ENCODE measurements around the gene PCDHA12. TPM values are rescaled to one million over a fixed set of nuclear protein-coding genes. Genes with fewer than 3 reads are reported as not detected.
"Not testable (repeated sequence)": the region's sequence is repeated elsewhere in the genome, so short reads cannot be mapped to it uniquely, and the experiment has no call there.

The PCDHA12 gene
- total RNA-seq, 1 experiment from 2014 or later: not detected

DNA sequence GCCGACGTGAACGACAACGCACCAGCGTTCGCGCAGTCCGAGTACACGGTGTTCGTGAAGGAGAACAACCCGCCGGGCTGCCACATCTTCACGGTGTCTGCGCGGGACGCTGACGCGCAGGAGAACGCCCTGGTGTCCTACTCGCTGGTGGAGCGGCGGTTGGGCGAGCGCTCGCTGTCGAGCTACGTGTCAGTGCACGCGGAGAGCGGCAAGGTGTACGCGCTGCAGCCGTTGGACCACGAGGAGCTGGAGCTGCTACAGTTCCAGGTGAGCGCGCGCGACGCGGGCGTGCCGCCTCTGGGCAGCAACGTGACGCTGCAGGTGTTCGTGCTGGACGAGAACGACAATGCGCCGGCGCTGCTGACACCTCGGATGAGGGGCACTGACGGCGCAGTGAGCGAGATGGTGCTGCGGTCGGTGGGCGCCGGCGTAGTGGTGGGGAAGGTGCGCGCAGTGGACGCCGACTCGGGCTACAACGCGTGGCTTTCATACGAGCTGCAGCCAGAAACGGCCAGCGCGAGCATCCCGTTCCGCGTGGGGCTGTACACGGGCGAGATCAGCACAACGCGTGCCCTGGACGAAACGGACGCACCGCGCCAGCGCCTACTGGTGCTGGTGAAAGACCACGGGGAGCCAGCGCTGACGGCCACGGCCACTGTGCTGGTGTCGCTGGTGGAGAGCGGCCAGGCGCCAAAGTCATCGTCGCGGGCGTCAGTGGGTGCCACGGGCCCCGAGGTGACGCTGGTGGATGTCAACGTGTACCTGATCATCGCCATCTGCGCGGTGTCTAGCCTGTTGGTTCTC is 25.1 kb upstream of the PCDHA12 start:
- ATAC-seq: not testable (repeated sequence)

DNA sequence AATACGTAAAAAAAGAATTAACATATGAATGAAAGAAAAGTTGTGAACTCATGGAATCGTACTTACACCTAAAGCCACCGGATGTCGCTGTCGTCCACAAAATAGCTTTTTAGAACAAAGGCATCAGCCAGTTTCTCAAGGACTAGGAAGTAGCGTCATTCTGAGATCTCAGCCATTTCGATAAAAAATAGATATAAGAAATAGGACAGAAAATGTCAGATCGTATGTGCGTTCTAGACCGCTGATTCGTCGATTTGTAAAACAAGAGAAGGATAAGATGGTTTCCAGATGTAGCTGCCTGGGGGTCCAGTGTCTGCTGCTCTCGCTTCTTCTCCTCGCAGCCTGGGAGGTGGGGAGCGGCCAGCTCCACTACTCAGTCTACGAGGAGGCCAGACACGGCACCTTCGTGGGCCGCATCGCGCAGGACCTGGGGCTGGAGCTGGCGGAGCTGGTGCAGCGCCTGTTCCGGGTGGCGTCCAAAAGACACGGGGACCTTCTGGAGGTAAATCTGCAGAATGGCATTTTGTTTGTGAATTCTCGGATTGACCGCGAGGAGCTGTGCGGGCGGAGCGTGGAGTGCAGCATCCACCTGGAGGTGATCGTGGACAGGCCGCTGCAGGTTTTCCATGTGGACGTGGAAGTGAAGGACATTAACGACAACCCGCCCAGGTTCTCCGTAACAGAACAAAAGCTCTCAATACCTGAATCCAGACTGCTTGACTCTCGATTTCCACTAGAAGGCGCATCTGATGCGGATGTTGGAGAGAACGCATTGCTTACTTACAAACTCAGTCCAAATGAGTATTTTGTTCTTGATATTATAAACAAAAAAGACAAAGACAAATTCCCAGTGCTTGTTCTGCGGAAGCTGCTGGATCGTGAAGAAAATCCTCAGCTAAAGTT is 19.1 kb upstream of the PCDHA12 start, which contains the start of gene PCDHA10:
Gene PCDHA10 (plus strand): TSS at position 126 of the 903 bp plus-strand sequence. CDS start 152 bp downstream, at position 278.
- CTCF ChIA-PET: interaction anchor here (1.1 to 1.3 kb wide), 4 partner anchors 9 to 708 kb away, joined by 3 to 9 read pairs (median 4); no protein-coding TSS in a partner anchor
- no peak for ATAC-seq

More for the DNA sequence above, 25.1 kb upstream of the PCDHA12 start:
- H3K36me3 ChIP-seq (ENCODE audit: control insufficient read depth in 1 of 2, insufficient read depth in 2 of 2, low read length in 2 of 2); CTCF ChIA-PET; H3K4me2 ChIP-seq (ENCODE audit: low read length); H3K4me3 ChIP-seq (replicated peaks in 1 of 2; ENCODE audit: low read depth in 1 of 2, low read length in 2 of 2); H2AFZ ChIP-seq (ENCODE audit: low read depth, low read length, poor library complexity, severe bottlenecking); H3K4me1 ChIP-seq (ENCODE audit: control insufficient read depth in 1 of 2, insufficient read depth in 2 of 2, low read length in 2 of 2); DNase-seq (ENCODE audit: low read depth, low spot score); H3K79me2 ChIP-seq (ENCODE audit: insufficient read depth, low read length); RAD21 ChIA-PET (ENCODE audit: low non-redundant PET in 1 of 2, low total read pairs in 2 of 2, uncharacterized antibody in 2 of 2, unreplicated experiment in 2 of 2); BruUV-seq (replicated peaks); H3K9me2 ChIP-seq (ENCODE audit: insufficient read depth); H3K9ac ChIP-seq (ENCODE audit: low read length); H3K27me3 ChIP-seq (ENCODE audit: insufficient read depth, low read length); H4K20me1 ChIP-seq (ENCODE audit: insufficient read depth); POLR2A ChIA-PET; H3K27ac ChIP-seq (ENCODE audit: low read depth, low read length); H3K9me3 ChIP-seq (ENCODE audit: control insufficient read depth in 1 of 2, insufficient read depth in 1 of 2, low read depth in 1 of 2, low read length in 2 of 2): not testable (repeated sequence)
- intact Hi-C loops (cut with micrococcal nuclease): loop anchor here (10.0 kb wide), 1 partner anchor 715 kb away; no protein-coding TSS in a partner anchor

More for the DNA sequence above, 19.1 kb upstream of the PCDHA12 start, which contains the start of gene PCDHA10:
- no peak within 1 kb of the TSS for H3K4me2 ChIP-seq (ENCODE audit: low read length)
- no peaks in the 10 kb centered on the region for H3K4me1 ChIP-seq (ENCODE audit: control insufficient read depth in 1 of 2, insufficient read depth in 2 of 2, low read length in 2 of 2)
- H3K9me2 ChIP-seq (ENCODE audit: insufficient read depth): no peaks in the 10 kb centered on the region
- H3K9ac ChIP-seq (ENCODE audit: low read length): no peak within 1 kb of the TSS
- no peaks in the 10 kb centered on the region for H3K9me3 ChIP-seq (ENCODE audit: control insufficient read depth in 1 of 2, insufficient read depth in 1 of 2, low read depth in 1 of 2, low read length in 2 of 2)
- POLR2A ChIA-PET: no interaction called here
- H3K4me3 ChIP-seq (replicated peaks in 1 of 2; ENCODE audit: low read depth in 1 of 2, low read length in 2 of 2): no peak within 1 kb of the TSS
- peak within 1 kb of the TSS; percentile 58 for H2AFZ ChIP-seq (ENCODE audit: low read depth, low read length, poor library complexity, severe bottlenecking)
- no peaks in the 10 kb centered on the region for H3K36me3 ChIP-seq (ENCODE audit: control insufficient read depth in 1 of 2, insufficient read depth in 2 of 2, low read length in 2 of 2)
- intact Hi-C loops (cut with micrococcal nuclease): loop anchor here (1.0 to 10.0 kb wide), 2 partner anchors 185 to 709 kb away; no protein-coding TSS in a partner anchor
- H4K20me1 ChIP-seq (ENCODE audit: insufficient read depth): no peaks in the 10 kb centered on the region
- H3K79me2 ChIP-seq (ENCODE audit: insufficient read depth, low read length): no peaks in the 10 kb centered on the region
- H3K27me3 ChIP-seq (ENCODE audit: insufficient read depth, low read length): no peaks in the 10 kb centered on the region
- RAD21 ChIA-PET (ENCODE audit: low non-redundant PET in 1 of 2, low total read pairs in 2 of 2, uncharacterized antibody in 2 of 2, unreplicated experiment in 2 of 2): no interaction called here
- H3K27ac ChIP-seq (ENCODE audit: low read depth, low read length): no peak within 1 kb of the TSS
- TF ChIP-seq EZH2phosphoT487 (IDR thresholded peaks at IDR 0.05; ENCODE audit: borderline replicate concordance): no peak
- no peak for TF ChIP-seq CBX3 (IDR thresholded peaks at IDR 0.05; ENCODE audit: low read depth)
- TF ChIP-seq ZNF274 (IDR thresholded peaks at IDR 0.05; ENCODE audit: low read depth, low read length): no peak
- no peak for TF ChIP-seq SP1 (IDR thresholded peaks at IDR 0.05; ENCODE audit: low read depth)
- TF ChIP-seq TCF7L2 (IDR thresholded peaks at IDR 0.05; ENCODE audit: borderline replicate concordance, extremely low read depth, insufficient read depth, insufficient read length): no peak
- TF ChIP-seq, protein P1, sequence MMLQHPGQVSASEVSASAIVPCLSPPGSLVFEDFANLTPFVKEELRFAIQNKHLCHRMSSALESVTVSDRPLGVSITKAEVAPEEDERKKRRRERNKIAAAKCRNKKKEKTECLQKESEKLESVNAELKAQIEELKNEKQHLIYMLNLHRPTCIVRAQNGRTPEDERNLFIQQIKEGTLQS (IDR thresholded peaks at IDR 0.05): no peak
- peak; percentile 68 for TF ChIP-seq RAD21 (IDR thresholded peaks at IDR 0.05; ENCODE audit: low read depth)
- TF ChIP-seq CTCF (IDR thresholded peaks at IDR 0.05 in 2 of 3, conservative IDR thresholded peaks at IDR 0.05 in 1 of 3; ENCODE audit: borderline replicate concordance in 1 of 3, insufficient read depth in 1 of 3, low read depth in 2 of 3, low read length in 2 of 3): peak; percentile 29 to 52 (median 43); a peak in 3 of 6 replicates
- no peak for TF ChIP-seq JUND (IDR thresholded peaks at IDR 0.05)
- TF ChIP-seq EGR1 (IDR thresholded peaks at IDR 0.05; ENCODE audit: low read depth): no peak
- TF ChIP-seq MAX (IDR thresholded peaks at IDR 0.05): no peak
- no peak for TF ChIP-seq SRF (IDR thresholded peaks at IDR 0.05; ENCODE audit: low read depth)
- TF ChIP-seq ZFX (IDR thresholded peaks at IDR 0.05): no peak
- BruUV-seq (replicated peaks): no TSS peak
- peak; percentile 42 for DNase-seq (ENCODE audit: low read depth, low spot score)

Data from HCT116 (cell line).